Esophagus squamous epithelium (tissue), 5 donors: ENCODE measurements around the gene GLIS1. TPM values are rescaled to one million over a fixed set of nuclear protein-coding genes. Genes with fewer than 3 reads are reported as not detected.

Source experiments
- DNase-seq: peaks from one replicate; lab custom pipeline; 2025; lab: John Stamatoyannopoulos, UW
- H3K27ac ChIP-seq, 4 donors: fragments of 200-600 bp; sonication (generic); one replicate each; pipeline ENCODE4 v1.5.1; 2016 to 2019; ENCODE audit warnings: mild to moderate bottlenecking in 1 of 4
- H3K27me3 ChIP-seq, 4 donors: fragments of 200-600 bp; sonication (generic); 1 replicate in 3 of 4; 2 replicates in 1 of 4; pipeline versions ENCODE4 v1.5.1 to v1.6.0; 2017 to 2021; ENCODE audit warnings: antibody characterized with exemption in 1 of 4
- H3K36me3 ChIP-seq, 3 donors: fragments of 200-600 bp; sonication (generic); one replicate each; pipeline ENCODE4 v1.5.1; 2016 to 2019
- H3K4me1 ChIP-seq, 3 donors: fragments of 200-600 bp; sonication (generic); one replicate each; pipeline ENCODE4 v1.5.1; 2017 to 2019
- H3K4me3 ChIP-seq, 4 donors: fragments of 200-600 bp; sonication (generic); 1 replicate in 3 of 4; 2 replicates in 1 of 4; pipeline ENCODE4 v1.5.1; 2016 to 2019; ENCODE audit warnings: mild to moderate bottlenecking in 2 of 4, moderate library complexity in 1 of 4
- H3K9me3 ChIP-seq, 3 donors: fragments of 200-600 bp; sonication (generic); one replicate each; pipeline ENCODE4 v1.5.1; 2016 to 2019
- POLR2A ChIP-seq, 4 donors: fragments of 450-650 bp; IDR thresholded peaks; one replicate each; pipeline ENCODE4 v1.6.1; 2017; ENCODE audit warnings: antibody characterized with exemption in 4 of 4, mild to moderate bottlenecking in 4 of 4, moderate library complexity in 3 of 4
- WGBS, 2 donors: methylation state at CpG; one replicate each; pipeline ENCODE4 v1.1.5; 2018; 5-methylcytosine and 5-hydroxymethylcytosine counted together
- intact Hi-C: fragments of 100-400 bp; cut with DNase I; formaldehyde crosslinking; loops from one replicate; pipeline ENCODE4 v1.15.0; 2022
- total RNA-seq, 4 donors: library from RNA; depleted of rRNA; stranded (reverse); fragments of >200 nt; gene quantifications; one replicate each; pipeline ENCODE4 v1.1.0, GENCODE V29; 2016
- TF ChIP-seq, protein P1 (sequence below), 6 experiments: fragments of 450-650 bp in 4 of 6; fragments of 200-600 bp in 2 of 6; sonication (generic) in 2 of 6; IDR thresholded peaks; one replicate each; pipeline ENCODE4 v1.5.1; 2016 to 2019; ENCODE audit warnings: antibody characterized with exemption in 6 of 6, mild to moderate bottlenecking in 4 of 6, moderate library complexity in 4 of 6
- donor health status: DM: yes; HTN: yes; CAD: no.

GLIS1 gene
- total RNA-seq, 4 donors from 2014 or later = 0.57 TPM; not detected in 3

DNA sequence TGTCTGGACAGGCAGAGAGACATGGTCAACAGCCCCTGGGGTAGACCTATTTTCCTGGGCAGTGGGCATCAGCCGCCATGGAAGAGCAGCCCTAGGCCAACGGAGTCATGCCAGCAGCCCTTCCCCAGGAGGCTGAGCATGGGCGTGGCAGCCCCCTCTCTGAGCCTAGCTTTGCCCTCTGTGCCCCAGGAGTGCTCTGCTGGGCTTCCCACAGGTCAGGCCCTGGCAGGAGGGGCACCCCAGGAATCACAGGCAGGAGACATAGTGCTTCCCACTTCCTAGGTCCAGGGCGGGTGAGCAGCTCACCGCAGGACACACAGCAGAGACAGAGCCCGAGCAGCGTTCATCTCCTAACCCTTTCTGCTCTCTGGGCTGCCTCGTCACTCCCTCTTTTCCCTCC lies 132.8 kb downstream of the GLIS1 start:
- Histone ChIP-seq H3K36me3 (no peaks in the 10 kb centered on the region), H3K9me3 (peaks cover 0 to 17% (median 10%) of the 10 kb centered on the region in 3 donors), H3K4me1 (no peaks in the 10 kb centered on the region), H3K4me3 (no peak overlapping the region), H3K27me3 (no peaks in the 10 kb centered on the region), H3K27ac (no peak overlapping the region)
- WGBS, 2 donors = 80 to 82% methylated on average over 1 to 7 of the region's 8 CpGs
- intact Hi-C loops = no loop called here
- no peak for DNase-seq
- TF ChIP-seq, protein P1, sequence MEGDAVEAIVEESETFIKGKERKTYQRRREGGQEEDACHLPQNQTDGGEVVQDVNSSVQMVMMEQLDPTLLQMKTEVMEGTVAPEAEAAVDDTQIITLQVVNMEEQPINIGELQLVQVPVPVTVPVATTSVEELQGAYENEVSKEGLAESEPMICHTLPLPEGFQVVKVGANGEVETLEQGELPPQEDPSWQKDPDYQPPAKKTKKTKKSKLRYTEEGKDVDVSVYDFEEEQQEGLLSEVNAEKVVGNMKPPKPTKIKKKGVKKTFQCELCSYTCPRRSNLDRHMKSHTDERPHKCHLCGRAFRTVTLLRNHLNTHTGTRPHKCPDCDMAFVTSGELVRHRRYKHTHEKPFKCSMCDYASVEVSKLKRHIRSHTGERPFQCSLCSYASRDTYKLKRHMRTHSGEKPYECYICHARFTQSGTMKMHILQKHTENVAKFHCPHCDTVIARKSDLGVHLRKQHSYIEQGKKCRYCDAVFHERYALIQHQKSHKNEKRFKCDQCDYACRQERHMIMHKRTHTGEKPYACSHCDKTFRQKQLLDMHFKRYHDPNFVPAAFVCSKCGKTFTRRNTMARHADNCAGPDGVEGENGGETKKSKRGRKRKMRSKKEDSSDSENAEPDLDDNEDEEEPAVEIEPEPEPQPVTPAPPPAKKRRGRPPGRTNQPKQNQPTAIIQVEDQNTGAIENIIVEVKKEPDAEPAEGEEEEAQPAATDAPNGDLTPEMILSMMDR (IDR thresholded peaks at IDR 0.05) = no peak
- no peak for TF ChIP-seq POLR2A (IDR thresholded peaks at IDR 0.05)

DNA sequence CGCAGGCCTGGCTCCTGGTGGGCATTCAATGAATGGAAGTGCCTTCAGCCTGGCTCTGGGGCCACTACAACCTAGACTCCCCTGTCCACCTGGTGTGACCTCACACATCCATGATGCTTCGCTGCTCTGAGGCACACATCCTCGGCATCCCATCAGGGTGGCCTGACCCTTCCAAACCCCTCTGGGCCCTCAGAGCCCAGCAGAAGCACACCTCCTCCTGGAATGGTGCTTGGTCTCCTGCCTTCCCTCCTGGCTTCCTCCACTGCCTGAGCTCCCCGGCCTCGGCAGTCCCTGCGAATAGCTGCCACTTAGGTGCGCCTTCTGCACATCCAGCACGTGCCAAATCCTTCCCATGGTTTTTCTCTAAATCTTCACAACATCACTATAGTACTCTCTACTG lies 133.8 kb downstream of the GLIS1 start:
- Histone ChIP-seq H3K9me3 (peaks cover 0 to 7% (median 3%) of the 10 kb centered on the region in 3 donors), H3K36me3 (no peaks in the 10 kb centered on the region), H3K4me1 (no peaks in the 10 kb centered on the region), H3K27ac (no peak overlapping the region), H3K4me3 (no peak overlapping the region), H3K27me3 (no peaks in the 10 kb centered on the region)
- WGBS, 2 donors = 73 to 87% methylated on average over 8 of the region's 8 CpGs
- DNase-seq = no peak
- TF ChIP-seq POLR2A (IDR thresholded peaks at IDR 0.05) = no peak
- TF ChIP-seq, protein P1 (IDR thresholded peaks at IDR 0.05) = no peak
- intact Hi-C loops = no loop called here

DNA sequence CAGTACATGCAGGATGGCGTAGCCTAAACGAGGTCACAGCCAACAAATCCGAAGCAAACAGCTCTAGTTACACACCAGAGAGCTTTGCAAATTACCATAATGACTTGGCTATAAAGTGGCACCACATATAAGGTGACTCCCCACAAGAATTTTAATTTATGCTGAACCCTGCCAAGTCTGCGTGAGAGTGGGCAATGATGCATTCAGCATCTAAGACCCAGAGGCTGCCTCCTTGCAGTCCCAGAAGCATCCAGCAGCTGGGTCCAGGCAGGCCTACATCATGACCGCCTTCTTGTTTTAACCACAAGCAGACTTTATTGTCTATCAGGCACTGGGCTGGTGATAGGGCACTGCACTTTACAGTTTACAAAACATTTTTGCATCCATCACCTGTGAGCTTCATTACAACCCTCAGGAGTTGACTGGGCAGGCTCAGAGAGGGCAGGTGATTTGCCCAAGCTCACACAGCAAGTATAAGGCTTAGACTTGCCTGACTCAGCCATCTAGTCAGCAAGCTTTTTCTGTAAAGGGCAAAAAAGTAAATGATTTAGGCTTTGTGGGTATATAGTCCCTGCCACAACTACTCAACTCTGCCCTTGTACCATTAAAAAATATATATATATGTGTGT lies 134.6 kb downstream of the GLIS1 start:
- no peak overlapping the region for H3K27ac ChIP-seq
- no peaks in the 10 kb centered on the region for H3K4me1 ChIP-seq
- H3K9me3 ChIP-seq = peaks cover 0 to 1% (median 0%) of the 10 kb centered on the region in 3 donors
- WGBS, 2 donors = 55 to 73% methylated on average over 4 to 5 of the region's 5 CpGs
- no peaks in the 10 kb centered on the region for H3K36me3 ChIP-seq
- TF ChIP-seq, protein P1 (IDR thresholded peaks at IDR 0.05) = no peak
- TF ChIP-seq POLR2A (IDR thresholded peaks at IDR 0.05) = no peak
- H3K27me3 ChIP-seq = no peaks in the 10 kb centered on the region
- intact Hi-C loops = no loop called here
- no peak overlapping the region for H3K4me3 ChIP-seq
- DNase-seq = no peak

DNA sequence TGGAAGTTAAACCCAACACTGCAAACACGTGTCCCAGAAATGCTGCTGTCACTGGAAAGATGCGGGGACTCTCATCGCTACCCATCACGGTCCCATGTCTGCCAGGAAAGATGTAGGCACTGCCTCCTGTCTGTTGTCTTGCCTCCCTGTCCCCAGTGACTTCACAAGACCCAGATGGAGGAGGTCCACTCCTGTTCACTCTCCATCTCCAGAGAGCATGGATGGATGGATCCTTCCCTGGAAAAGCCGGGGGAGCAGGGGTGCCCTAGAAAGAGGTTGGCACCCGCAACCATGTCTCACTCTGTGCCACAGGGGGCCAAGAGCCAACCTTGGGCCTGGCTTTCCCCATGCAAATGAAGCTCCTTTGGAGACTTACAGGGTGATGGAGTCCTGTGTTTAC lies 135.5 kb downstream of the GLIS1 start:
- TF ChIP-seq, protein P1 (IDR thresholded peaks at IDR 0.05) = no peak
- TF ChIP-seq POLR2A (IDR thresholded peaks at IDR 0.05) = no peak
- no peak for DNase-seq
- H3K36me3 ChIP-seq = no peaks in the 10 kb centered on the region
- no peaks in the 10 kb centered on the region for H3K9me3 ChIP-seq
- 80 to 100% methylated on average over 1 to 2 of the region's 6 CpGs for WGBS, 2 donors
- intact Hi-C loops = no loop called here
- no peak overlapping the region for H3K27ac ChIP-seq
- no peak overlapping the region for H3K4me3 ChIP-seq
- H3K4me1 ChIP-seq = no peaks in the 10 kb centered on the region
- H3K27me3 ChIP-seq = no peaks in the 10 kb centered on the region

DNA sequence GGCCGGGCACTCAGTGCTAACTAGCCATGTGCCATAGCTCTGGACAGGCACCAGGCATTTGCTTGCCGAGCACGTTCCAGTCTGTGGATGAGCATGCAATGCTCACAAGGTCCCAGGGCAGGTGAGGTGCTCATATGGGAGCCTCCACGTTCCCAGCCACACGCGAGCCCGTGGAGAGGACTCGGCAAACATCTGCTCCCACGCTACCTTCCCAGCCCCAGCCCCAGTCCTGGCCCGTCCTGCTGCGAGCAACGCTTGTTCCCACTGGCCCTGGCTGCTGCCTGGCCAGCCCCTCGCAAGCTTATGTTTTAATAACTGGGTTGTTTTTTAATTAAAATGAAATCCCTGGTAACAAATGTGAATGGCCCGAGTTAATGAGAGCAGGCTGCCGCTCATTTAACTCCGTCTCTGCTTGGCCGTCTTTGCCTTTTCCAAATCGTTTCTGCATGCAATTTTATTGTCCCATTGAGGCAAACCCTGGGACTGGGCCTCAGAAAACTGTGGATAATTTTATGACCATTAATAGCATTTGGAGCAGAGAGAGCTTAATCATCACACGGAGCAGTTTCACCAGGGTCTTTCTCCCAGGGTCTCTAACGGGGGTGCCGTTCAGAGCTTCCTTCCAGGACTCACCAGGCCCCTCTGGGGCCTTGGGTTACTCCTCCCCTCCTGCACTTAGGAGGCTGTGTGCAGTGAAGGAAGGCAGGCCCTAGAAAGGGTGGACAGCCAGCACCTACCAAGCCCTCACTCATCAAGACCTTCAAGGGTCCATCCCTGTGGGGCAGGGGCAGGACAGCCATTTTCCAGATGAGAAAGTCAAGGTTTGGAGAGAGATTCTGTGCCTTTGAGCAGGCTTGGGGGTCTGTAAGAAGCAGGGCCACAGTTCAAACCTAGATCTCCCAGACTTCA lies 136.8 kb downstream of the GLIS1 start:
- no peaks in the 10 kb centered on the region for H3K9me3 ChIP-seq
- WGBS, 2 donors = 78 to 82% methylated on average over 15 of the region's 21 CpGs
- no peak for DNase-seq
- no peaks in the 10 kb centered on the region for H3K27me3 ChIP-seq
- no peak for TF ChIP-seq POLR2A (IDR thresholded peaks at IDR 0.05)
- TF ChIP-seq, protein P1 (IDR thresholded peaks at IDR 0.05) = no peak
- no peak overlapping the region for H3K27ac ChIP-seq
- no peak overlapping the region for H3K4me3 ChIP-seq
- H3K36me3 ChIP-seq = no peaks in the 10 kb centered on the region
- intact Hi-C loops = no loop called here
- no peaks in the 10 kb centered on the region for H3K4me1 ChIP-seq
